Measurements from ENCODE around the gene RANBP9. TPM values are rescaled to one million over a fixed set of nuclear protein-coding genes. Genes with fewer than 3 reads are reported as not detected.

RANBP9 gene
- total and polyA plus RNA-seq, 2 of the 13 experiments (the other 11 are each of a cell fraction or from before 2014, with no cell fraction given) = 26.6 to 30.6 TPM

DNA sequence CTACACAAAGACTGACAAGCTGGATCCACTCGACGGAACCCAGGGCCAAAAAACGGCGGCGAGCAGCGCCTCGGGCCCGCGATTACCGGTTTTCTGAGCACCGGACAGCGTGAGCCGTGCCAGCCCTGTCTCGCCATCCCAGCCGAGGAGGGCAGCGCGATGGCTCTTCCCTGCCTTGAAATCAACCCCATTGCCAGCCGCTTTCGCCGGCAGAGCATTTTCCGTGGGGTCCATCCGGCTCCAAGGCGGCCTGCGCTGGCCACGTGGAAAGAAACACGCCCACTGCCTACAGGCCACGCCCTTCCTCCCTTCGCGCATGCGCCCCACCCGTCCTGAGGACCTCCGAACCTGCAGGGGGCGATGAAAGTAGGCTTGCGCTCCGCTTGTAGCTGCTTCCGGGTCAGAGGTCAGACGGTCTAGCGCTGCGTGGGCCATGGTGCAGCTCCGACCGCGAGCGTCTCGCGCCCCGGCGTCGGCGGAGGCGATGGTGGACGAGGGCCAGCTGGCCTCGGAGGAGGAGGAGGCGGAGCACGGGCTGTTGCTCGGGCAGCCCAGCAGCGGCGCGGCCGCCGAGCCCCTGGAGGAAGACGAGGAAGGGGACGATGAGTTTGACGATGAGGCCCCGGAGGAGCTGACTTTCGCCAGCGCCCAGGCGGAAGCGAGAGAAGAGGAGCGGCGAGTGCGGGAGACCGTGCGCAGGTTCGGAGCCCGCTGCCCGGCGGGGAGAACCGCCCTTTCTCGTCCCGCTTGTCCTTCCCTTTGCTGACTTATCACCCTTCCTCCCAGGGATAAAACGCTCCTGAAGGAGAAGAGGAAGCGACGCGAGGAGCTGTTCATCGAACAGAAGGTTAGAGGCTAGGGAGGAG lies 96.5 kb downstream of the RANBP9 start, which contains the start of gene NOL7 (continued):
- TF ChIP-seq NR2F6 (IDR thresholded peaks at IDR 0.05) (peak; percentile 98), NR2F6 (CRISPR knock-in tag; IDR thresholded peaks at IDR 0.05) (peak; percentile 100), JUND (CRISPR knock-in tag; IDR thresholded peaks at IDR 0.05) (peak; percentile 73), ADNP (CRISPR knock-in tag; IDR thresholded peaks at IDR 0.05) (peak; percentile 76; the same call in 1 of the 2 replicates), MLLT10 (CRISPR knock-in tag; IDR thresholded peaks at IDR 0.05) (no peak), ZFP91 (CRISPR knock-in tag; IDR thresholded peaks at IDR 0.05; ENCODE audit: borderline replicate concordance) (peak; percentile 98), ZNF205 (CRISPR knock-in tag; IDR thresholded peaks at IDR 0.05) (peak; percentile 95), AFF4 (CRISPR knock-in tag; IDR thresholded peaks at IDR 0.05) (no peak; the same call in 1 of the 2 replicates), THAP11 (CRISPR knock-in tag; IDR thresholded peaks at IDR 0.05) (peak; percentile 97), ZBTB43 (CRISPR knock-in tag; conservative IDR thresholded peaks at IDR 0.05) (no peak), ZNF891 (CRISPR knock-in tag; IDR thresholded peaks at IDR 0.05) (peak; percentile 99), KLF16 (CRISPR knock-in tag; IDR thresholded peaks at IDR 0.05) (peak; percentile 94 to 100; a peak in 3 of 4 replicates), MZF1 (CRISPR knock-in tag; IDR thresholded peaks at IDR 0.05; ENCODE audit: borderline replicate concordance) (no peak), SNAPC5 (CRISPR knock-in tag; IDR thresholded peaks at IDR 0.05; ENCODE audit: borderline replicate concordance) (peak; percentile 91; the same call in 1 of the 2 replicates), ZNF136 (CRISPR knock-in tag; IDR thresholded peaks at IDR 0.05; ENCODE audit: low read depth) (peak; percentile 99)
- TF ChIP-seq, protein P1, sequence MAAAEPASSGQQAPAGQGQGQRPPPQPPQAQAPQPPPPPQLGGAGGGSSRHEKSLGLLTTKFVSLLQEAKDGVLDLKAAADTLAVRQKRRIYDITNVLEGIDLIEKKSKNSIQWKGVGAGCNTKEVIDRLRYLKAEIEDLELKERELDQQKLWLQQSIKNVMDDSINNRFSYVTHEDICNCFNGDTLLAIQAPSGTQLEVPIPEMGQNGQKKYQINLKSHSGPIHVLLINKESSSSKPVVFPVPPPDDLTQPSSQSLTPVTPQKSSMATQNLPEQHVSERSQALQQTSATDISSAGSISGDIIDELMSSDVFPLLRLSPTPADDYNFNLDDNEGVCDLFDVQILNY (CRISPR knock-in tag; conservative IDR thresholded peaks at IDR 0.05) = 0 out of 2 replicates have a peak, but pooled peaks have one; percentile 51
- TF ChIP-seq, protein P2, sequence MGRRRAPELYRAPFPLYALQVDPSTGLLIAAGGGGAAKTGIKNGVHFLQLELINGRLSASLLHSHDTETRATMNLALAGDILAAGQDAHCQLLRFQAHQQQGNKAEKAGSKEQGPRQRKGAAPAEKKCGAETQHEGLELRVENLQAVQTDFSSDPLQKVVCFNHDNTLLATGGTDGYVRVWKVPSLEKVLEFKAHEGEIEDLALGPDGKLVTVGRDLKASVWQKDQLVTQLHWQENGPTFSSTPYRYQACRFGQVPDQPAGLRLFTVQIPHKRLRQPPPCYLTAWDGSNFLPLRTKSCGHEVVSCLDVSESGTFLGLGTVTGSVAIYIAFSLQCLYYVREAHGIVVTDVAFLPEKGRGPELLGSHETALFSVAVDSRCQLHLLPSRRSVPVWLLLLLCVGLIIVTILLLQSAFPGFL (CRISPR knock-in tag; IDR thresholded peaks at IDR 0.05) = no peak
